NCI-H748 treated with DMSO at 0.1 percent for 48 hours (cell line): ENCODE data around the gene PTCH2.
"Not testable (repeated sequence)": the region's sequence is repeated elsewhere in the genome, so short reads cannot be mapped to it uniquely, and the experiment has no call there.

Experiments
- DNase-seq: peaks from one replicate; lab custom pipeline; 2025; lab: John Stamatoyannopoulos, UW

The PTCH2 gene

DNA sequence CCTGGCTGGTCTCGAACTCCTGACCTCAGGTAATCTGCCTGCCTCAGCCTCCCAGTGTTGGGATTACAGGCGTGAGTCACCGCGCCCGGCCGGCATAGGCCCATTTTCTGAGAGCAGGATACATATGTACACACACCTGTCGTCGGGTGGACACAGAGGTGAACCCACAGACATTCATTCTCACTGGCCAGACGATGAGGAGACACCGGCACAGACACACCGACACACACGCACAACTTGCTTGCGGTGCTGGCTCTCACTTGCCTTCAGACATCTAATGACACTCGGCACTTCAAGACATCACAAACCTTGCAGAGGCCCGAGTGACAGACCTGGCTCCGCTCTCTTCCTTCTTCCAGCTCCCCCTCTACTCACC, 579 bp downstream of the PTCH2 start:
- peak; percentile 5 for DNase-seq

DNA sequence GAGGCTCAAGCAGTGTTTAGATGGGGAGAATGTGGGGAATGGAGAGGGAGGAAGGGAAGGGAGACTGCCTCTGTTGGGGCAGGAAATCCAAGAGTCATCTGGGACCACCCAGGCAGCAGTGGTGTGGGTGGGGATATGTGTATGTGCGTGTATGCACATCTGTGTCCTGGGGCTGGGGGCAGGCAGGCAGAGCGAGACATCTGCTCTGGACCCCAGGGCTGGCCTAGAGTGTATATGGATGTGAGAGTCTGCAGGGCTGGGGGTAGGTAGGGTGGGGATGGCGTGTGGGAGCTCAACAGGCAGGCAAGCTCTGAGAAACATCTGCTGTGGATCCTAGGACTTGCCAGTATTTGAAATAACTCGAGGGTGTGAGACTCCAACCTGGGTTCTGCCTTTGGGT, 3.5 kb downstream of the PTCH2 start:
- no peak for DNase-seq

DNA sequence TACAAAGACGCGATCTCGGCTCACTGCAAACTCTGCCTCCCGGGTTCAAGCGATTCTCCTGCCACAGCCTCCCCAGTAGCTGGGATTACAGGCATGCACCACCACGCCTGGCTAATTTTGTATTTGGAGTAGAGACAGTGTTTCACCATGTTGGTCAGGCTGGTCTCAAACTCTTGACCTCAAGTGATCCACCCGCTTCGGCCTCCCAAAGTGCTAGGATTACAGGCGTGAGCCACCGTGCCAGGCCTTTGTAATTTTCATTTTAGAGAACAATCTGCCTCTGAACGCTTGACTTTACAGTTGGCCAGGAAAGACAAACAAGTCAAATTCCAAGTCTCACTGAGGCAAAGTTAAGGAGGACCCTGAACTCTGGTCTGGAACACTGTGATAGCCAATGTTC, 4.8 kb downstream of the PTCH2 start:
- not testable (repeated sequence) for DNase-seq

- DNase-seq: peak; percentile 55
Measured at GRCh38 chr1:44835738-44836675, 7.0 kb downstream of the PTCH2 start.

GRCh38 chr1:44834328-44834727, 8.7 kb downstream of the PTCH2 start:
- DNase-seq: no peak

GRCh38 chr1:44832056-44832705, 10.9 kb downstream of the PTCH2 start:
- DNase-seq: no peak

GRCh38 chr1:44831516-44831915, 11.5 kb downstream of the PTCH2 start:
- no peak for DNase-seq

DNA sequence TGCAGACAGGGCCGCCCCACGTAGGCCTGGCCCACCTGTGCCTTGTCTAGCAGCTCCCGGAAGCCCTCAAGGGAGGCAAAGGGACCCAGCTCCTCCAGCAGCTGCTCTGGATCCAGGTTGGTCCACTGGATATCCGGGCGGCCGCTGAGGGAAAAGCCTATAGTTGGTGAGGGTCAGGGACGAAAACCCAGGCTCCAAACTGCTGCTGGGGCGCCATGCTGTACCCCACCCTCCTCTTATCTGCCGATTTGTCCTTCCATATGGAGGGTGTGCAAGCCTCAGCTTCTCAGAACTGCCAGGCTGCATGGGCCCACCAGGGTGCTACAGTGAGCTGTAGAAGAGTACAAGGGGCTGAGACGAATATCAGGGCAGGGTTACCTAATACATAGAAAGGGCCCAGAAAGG, 12.2 kb downstream of the PTCH2 start:
- DNase-seq: no peak

DNA sequence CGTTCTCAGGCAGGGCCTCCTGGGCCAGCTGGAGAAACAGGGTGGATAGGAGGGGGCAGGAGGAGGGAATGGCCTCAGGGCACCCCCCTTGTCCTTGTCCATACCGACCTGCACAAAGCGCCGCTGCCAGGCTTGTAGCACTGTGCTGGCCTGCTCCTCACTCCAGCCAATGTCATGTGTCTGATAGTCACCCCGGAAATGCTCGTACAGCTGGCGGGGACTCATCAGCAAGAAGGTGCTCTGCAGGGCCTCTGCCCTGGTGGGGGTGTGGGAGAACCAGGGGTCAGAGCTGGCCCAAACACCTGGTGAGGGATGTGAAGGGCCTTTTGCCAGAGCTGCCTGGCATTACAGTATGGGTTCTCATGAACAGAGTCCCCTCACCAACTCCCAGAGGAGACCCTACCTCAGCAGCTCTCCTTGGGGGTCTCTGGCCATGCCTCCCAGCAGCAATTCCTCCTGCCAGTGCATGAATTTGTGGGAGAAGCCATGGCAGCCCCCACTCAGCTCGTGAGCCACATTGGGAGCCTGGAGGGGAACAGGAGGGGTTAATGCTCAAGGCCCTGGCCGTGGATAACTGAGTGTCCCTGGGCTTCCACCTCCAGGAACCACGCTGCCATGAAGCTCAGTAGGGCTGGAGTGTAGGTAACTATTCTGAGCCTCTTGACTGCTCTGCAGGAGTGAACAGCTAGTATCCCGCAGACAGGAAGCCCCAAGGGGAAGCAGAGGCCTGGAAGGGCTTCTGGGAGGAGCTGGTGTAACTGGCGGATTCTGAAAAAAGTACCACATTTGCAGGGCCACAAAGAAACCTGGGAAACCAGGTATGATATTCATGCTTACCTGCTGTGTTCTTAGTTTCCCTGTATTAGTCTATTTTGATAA, 13.3 kb downstream of the PTCH2 start:
- DNase-seq: no peak

DNA sequence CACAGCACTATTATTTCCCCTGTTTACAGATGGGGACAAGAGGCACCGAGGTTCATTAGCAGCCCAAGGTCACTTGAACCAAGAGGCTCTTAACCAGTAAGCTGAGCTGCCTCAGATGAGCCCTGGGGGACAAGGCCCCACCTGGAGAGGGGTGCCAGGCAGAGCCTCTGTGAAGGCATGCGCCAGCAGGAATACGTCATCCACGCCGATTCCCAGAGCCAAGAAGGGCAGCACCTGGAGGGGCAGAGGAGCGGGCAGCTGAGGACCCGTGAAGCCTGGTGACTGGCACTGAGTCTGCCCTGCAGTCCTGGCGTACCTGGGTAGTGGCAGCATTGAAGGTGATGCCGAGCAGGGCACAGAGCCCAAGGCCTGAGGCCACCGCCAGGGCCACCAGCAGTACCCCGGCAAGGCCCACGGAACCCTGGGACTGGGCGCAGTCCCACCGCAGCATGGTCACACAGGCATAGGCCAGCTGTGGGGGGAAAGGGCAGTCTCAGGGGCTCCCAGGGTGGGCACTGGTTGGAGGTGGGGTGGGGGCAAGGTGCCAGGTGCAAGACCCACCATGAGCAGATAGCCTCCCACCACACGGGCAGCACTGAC, 14.1 kb downstream of the PTCH2 start:
- DNase-seq: no peak

DNA sequence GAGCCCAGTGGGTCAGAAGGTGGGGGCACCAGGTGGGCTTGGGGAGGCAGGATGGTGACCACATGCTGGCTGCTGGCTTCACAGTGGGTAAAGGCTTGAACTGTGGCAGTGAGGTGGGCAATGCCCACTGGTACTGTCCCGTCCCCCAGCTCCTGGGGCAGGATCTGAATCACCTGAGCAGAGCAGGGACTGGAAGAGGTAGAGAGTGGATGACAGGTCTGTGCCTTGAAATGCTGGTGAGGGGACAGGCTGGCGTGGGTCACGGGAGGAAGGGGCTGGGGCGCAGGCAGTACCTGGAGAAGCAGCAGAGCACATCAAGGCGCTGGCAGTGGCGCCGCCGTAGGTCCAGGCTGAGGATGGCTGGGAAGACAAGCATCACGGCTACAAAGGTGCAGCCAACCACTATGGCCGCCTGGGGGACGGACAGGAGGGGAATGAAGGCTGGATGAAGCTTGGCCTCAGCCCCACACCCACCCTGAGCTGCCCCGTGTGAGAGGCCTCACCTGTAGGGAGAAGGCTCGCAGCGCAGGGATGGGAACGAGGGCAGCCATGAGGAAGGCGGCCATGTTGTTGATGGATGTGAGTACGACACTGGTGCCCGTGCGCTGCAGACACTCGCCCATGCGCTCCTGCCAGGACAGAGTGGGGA, 14.9 kb downstream of the PTCH2 start:
- DNase-seq: no peak

- no peak for DNase-seq
Measured at GRCh38 chr1:44827197-44828002, 15.7 kb downstream of the PTCH2 start.

- no peak for DNase-seq
Measured at GRCh38 chr1:44826375-44827196, 16.5 kb downstream of the PTCH2 start.

- DNase-seq: not testable (repeated sequence)
Measured at GRCh38 chr1:44824392-44824791, 18.7 kb downstream of the PTCH2 start.

- no peak for DNase-seq
Measured at GRCh38 chr1:44822981-44823451, 20.0 kb downstream of the PTCH2 start.

- no peak for DNase-seq
Measured at GRCh38 chr1:44822131-44822701, 20.8 kb downstream of the PTCH2 start.

DNA sequence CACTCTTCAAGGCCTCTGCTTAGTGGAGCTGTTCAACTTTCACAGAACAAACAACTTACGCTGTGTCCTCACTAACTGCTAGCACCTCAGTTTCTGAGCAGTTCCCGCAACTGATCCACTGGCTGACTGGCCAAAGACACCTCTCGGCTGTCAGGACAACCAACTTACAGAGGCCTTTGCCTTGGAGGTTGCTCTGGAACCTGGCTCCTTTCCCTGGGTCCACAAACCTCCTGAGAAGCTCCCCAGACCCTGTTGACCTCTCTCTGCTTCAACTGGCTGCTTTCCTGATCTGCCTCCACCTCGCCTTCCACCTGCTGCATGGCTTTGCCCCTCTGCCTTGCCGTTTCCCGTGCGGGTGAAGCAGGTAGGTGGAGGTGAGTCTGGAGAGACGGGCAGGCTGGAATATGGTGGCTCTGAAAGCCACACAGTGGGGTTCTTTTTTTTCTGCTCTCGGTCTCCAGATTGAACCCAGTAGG, 21.8 kb downstream of the PTCH2 start:
- DNase-seq: no peak

DNA sequence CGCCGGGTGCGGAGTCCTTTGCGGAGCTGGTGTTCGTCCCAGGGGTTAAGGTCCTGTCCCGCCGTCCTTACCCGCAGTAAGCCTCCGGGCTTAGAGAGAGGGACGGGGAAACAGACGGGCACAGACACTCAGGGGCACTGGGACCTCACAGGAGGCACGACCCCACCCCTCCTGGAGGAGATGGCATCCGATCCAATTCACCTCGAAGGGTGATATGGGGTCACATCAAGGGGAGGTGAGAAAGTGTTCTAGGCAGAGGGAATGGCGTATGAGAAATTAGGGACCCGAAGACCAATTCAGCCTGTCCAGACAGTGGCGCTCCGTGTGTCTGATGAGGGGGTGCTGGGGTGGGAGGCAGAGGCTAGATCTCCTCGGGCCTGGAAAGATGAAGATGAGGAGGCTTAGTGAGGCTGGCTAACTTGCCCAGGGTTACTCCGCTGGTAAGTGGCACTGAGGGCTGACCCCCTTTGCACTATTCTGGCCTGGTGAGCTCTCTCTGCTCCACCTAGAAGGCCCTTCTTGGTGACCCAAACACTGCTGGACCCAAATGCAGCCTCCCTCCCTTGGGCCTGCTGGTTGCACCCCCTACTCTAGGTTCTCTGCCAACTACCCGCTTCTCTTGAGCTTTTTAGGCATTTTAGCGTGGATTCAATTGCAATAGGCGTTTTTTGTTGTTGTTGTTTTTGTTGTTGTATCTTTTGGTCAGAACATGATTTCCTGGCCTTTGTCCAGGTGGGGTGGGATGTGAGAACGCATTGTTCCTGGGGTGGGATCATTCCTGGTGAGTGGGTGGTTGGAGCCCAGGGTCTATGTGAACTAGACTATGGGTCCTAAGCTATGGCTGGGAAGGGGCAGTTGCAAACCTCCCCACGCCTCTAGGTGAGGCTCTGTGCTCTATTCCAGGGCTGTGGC, 22.5 kb downstream of the PTCH2 start:
- no peak for DNase-seq
